Calu3 (cell line): Measurements from ENCODE around the gene ZNF649. TPM values are rescaled to one million over a fixed set of nuclear protein-coding genes. Genes with fewer than 3 reads are reported as not detected.
"Not testable (repeated sequence)": the region's sequence is repeated elsewhere in the genome, so short reads cannot be mapped to it uniquely, and the experiment has no call there.

ENCODE experiments used
- BruUV-seq: library from RNA; stranded (reverse); fragments of 400-500 nt; replicated peaks from 2 replicates; lab custom pipeline; 2021; lab: Mats Ljungman, UMichigan
- CTCF ChIA-PET: fragments of 300-600 bp; sonication (Branson Sonifier 250); formaldehyde crosslinking; loops from one replicate; lab custom pipeline; 2022; ENCODE audit warnings: antibody characterized with exemption; lab: Charles Lee
- DNase-seq: peaks from one replicate; pipeline ENCODE4 v3.0.0; 2022
- H3K27ac Mint-ChIP-seq: one replicate; pipeline ENCODE4 v1.8.0; 2022; ENCODE audit warnings: mixed read lengths; ENCODE audit not compliant: unreplicated experiment
- H3K27me3 Mint-ChIP-seq: one replicate; pipeline ENCODE4 v1.8.0; 2022; ENCODE audit warnings: mixed read lengths; ENCODE audit not compliant: unreplicated experiment
- H3K36me3 Mint-ChIP-seq: one replicate; pipeline ENCODE4 v1.8.0; 2022; ENCODE audit warnings: mild to moderate bottlenecking, moderate library complexity, mixed read lengths; ENCODE audit not compliant: insufficient read depth, unreplicated experiment
- H3K4me1 Mint-ChIP-seq: one replicate; pipeline ENCODE4 v1.8.0; 2022; ENCODE audit warnings: mild to moderate bottlenecking, low read depth, mixed read lengths; ENCODE audit not compliant: unreplicated experiment
- H3K4me3 Mint-ChIP-seq: one replicate; pipeline ENCODE4 v1.8.0; 2022; ENCODE audit warnings: mild to moderate bottlenecking, low read depth, moderate library complexity, mixed read lengths; ENCODE audit not compliant: unreplicated experiment
- H3K9me3 Mint-ChIP-seq: one replicate; pipeline ENCODE4 v1.8.0; 2022; ENCODE audit warnings: low read depth, mixed read lengths; ENCODE audit not compliant: unreplicated experiment
- CTCF ChIP-seq: fragments of 200-600 bp; IDR thresholded peaks from one replicate; pipeline ENCODE4 v1.8.0; 2022; ENCODE audit warnings: antibody characterized with exemption; ENCODE audit not compliant: unreplicated experiment
- intact Hi-C: fragments of 100-400 bp; cut with micrococcal nuclease; formaldehyde crosslinking; loops from one replicate; pipeline ENCODE4 v1.10.0; 2022; ENCODE audit not compliant: unreplicated experiment
- total RNA-seq: library from RNA; stranded (reverse); gene quantifications from 2 replicates; pipeline ENCODE4 v1.2.3, GENCODE V29; 2022

Gene ZNF649
- total RNA-seq, 1 experiment from 2014 or later = 15.5 TPM

GRCh38 chr19:51915324-51915867 is 10.6 kb upstream of the ZNF649 start:
- Mint-ChIP-seq H3K9me3 (peaks cover 30% of the 10 kb centered on the region), H3K4me3 (no peak overlapping the region), H3K4me1 (no peaks in the 10 kb centered on the region), H3K27ac (no peak overlapping the region), H3K36me3 (no peaks in the 10 kb centered on the region), H3K27me3 (no peaks in the 10 kb centered on the region)
- TF ChIP-seq CTCF = no peak
- BruUV-seq = no TSS peak
- intact Hi-C loops = no loop called here
- no peak for DNase-seq
- CTCF ChIA-PET = no interaction called here

- Mint-ChIP-seq H3K9me3 (peaks cover 17% of the 10 kb centered on the region), H3K36me3 (peaks cover 18% of the 10 kb centered on the region)
- H3K4me3 Mint-ChIP-seq, H3K27me3 Mint-ChIP-seq, DNase-seq, BruUV-seq, H3K4me1 Mint-ChIP-seq, CTCF ChIA-PET, intact Hi-C loops, H3K27ac Mint-ChIP-seq: not testable (repeated sequence)
Measured at GRCh38 chr19:51907981-51908380, 3.2 kb upstream of the ZNF649 start.

GRCh38 chr19:51906108-51906507 is 1.3 kb upstream of the ZNF649 start:
- DNase-seq, H3K4me1 Mint-ChIP-seq, H3K27me3 Mint-ChIP-seq, CTCF ChIA-PET, intact Hi-C loops, H3K4me3 Mint-ChIP-seq, BruUV-seq, H3K27ac Mint-ChIP-seq: not testable (repeated sequence)
- H3K36me3 Mint-ChIP-seq = peaks cover 29% of the 10 kb centered on the region
- H3K9me3 Mint-ChIP-seq = peaks cover 21% of the 10 kb centered on the region

GRCh38 chr19:51905639-51906038 is 822 bp upstream of the ZNF649 start:
- BruUV-seq, H3K27me3 Mint-ChIP-seq, CTCF ChIA-PET, H3K4me1 Mint-ChIP-seq, H3K4me3 Mint-ChIP-seq, DNase-seq, H3K27ac Mint-ChIP-seq: not testable (repeated sequence)
- Mint-ChIP-seq H3K36me3 (peaks cover 33% of the 10 kb centered on the region), H3K9me3 (peaks cover 21% of the 10 kb centered on the region)
- intact Hi-C loops = loop anchor here (2.0 kb wide), 2 partner anchors 17 to 21 kb away; partner anchors contain the start of gene ZNF613

GRCh38 chr19:51905206-51905605 is 389 bp upstream of the ZNF649 start:
- DNase-seq = no peak
- BruUV-seq = no TSS peak
- intact Hi-C loops = loop anchor here (2.0 kb wide), 2 partner anchors 16 to 22 kb away; partner anchors contain the start of gene ZNF613
- Mint-ChIP-seq H3K4me1 (peaks cover 7% of the 10 kb centered on the region), H3K4me3 (peak overlapping the region; percentile 86), H3K36me3 (peaks cover 37% of the 10 kb centered on the region), H3K9me3 (peaks cover 24% of the 10 kb centered on the region), H3K27ac (peak overlapping the region; percentile 90), H3K27me3 (no peaks in the 10 kb centered on the region)
- CTCF ChIA-PET = no interaction called here
- TF ChIP-seq CTCF = no peak

GRCh38 chr19:51903192-51903591 is 1.6 kb downstream of the ZNF649 start:
- H3K4me1 Mint-ChIP-seq = peaks cover 7% of the 10 kb centered on the region
- TF ChIP-seq CTCF = no peak
- H3K9me3 Mint-ChIP-seq = peaks cover 24% of the 10 kb centered on the region
- CTCF ChIA-PET = no interaction called here
- H3K27ac Mint-ChIP-seq = no peak overlapping the region
- H3K27me3 Mint-ChIP-seq = no peaks in the 10 kb centered on the region
- peak overlapping the region; percentile 1 for H3K4me3 Mint-ChIP-seq
- H3K36me3 Mint-ChIP-seq = peaks cover 55% of the 10 kb centered on the region
- no peak for DNase-seq
- intact Hi-C loops = no loop called here
- BruUV-seq = no TSS peak
